HEK293 (cell line): ENCODE measurements around the gene POC5.

Source experiments
- CTCF ChIA-PET: fragments of 350-600 bp; formaldehyde crosslinking; extraction: SDS; loops from one replicate; lab custom pipeline; 2021; ENCODE audit warnings: antibody characterized with exemption; lab: Yijun Ruan, JAX
- POLR2A ChIA-PET: fragments of 300-600 bp; formaldehyde crosslinking; extraction: SDS; loops from one replicate; lab custom pipeline; 2020; ENCODE audit warnings: antibody characterized with exemption, inconsistent platforms; lab: Yijun Ruan, JAX
- H3K27ac ChIP-seq: fragments of 200-500 bp; sonication (Bioruptor generic); 2 replicates; pipeline ENCODE4 v1.5.1; 2014; ENCODE audit warnings: low read depth, low read length, control low read depth, inconsistent platforms; ENCODE audit errors: extremely low read depth
- H3K36me3 ChIP-seq, 2 experiments: fragments of 200-500 bp in 1 of 2; sonication (Bioruptor generic) in 1 of 2; 1 replicate in 1 of 2; 2 replicates in 1 of 2; pipeline ENCODE4 v1.5.1; 2014 to 2017; ENCODE audit warnings: inconsistent platforms in 2 of 2, low read length in 2 of 2; ENCODE audit not compliant: control insufficient read depth in 2 of 2, insufficient read depth in 1 of 2
- H3K4me1 ChIP-seq: fragments of 200-500 bp; sonication (Bioruptor generic); 2 replicates; pipeline ENCODE4 v1.5.1; 2014; ENCODE audit warnings: mild to moderate bottlenecking, low read length, inconsistent platforms; ENCODE audit not compliant: control insufficient read depth, insufficient read depth
- H3K4me3 ChIP-seq: 2 replicates; pipeline ENCODE4 v1.5.1; 2011; ENCODE audit warnings: low read depth, mild to moderate bottlenecking, control low read depth, low read length, moderate library complexity
- H3K9me3 ChIP-seq: fragments of 200-500 bp; sonication (Bioruptor generic); 2 replicates; pipeline ENCODE4 v1.5.1; 2014; ENCODE audit warnings: low read depth, low read length, inconsistent platforms; ENCODE audit not compliant: control insufficient read depth, insufficient read depth
- KLF10 ChIP-seq: fragments of 450-650 bp; IDR thresholded peaks from 2 replicates; pipeline ENCODE4 v1.5.1; 2018; ENCODE audit warnings: missing biosample characterization, mild to moderate bottlenecking, missing genetic modification characterization
- KLF9 ChIP-seq: fragments of 450-650 bp; formaldehyde crosslinking; IDR thresholded peaks from 2 replicates; pipeline ENCODE4 v1.5.1; 2016; ENCODE audit warnings: missing biosample characterization, missing genetic modification characterization, low read depth
- YY2 ChIP-seq: fragments of 450-650 bp; formaldehyde crosslinking; IDR thresholded peaks from 2 replicates; pipeline ENCODE4 v1.5.1; 2016; ENCODE audit warnings: missing biosample characterization, missing genetic modification characterization
- ZBTB21 ChIP-seq: fragments of 450-650 bp; formaldehyde crosslinking; IDR thresholded peaks from 2 replicates; pipeline ENCODE4 v1.5.1; 2017; ENCODE audit warnings: missing biosample characterization, missing genetic modification characterization
- ZBTB7A ChIP-seq: fragments of 450-650 bp; formaldehyde crosslinking; IDR thresholded peaks from 2 replicates; pipeline ENCODE4 v1.5.1; 2016; ENCODE audit warnings: low read depth, missing biosample characterization, missing genetic modification characterization
- ZFP37 ChIP-seq: fragments of 450-650 bp; formaldehyde crosslinking; IDR thresholded peaks from 2 replicates; pipeline ENCODE4 v1.5.1; 2016; ENCODE audit warnings: missing biosample characterization, missing genetic modification characterization
- ZIC2 ChIP-seq: fragments of 450-650 bp; formaldehyde crosslinking; IDR thresholded peaks from 2 replicates; pipeline ENCODE4 v1.5.1; 2016; ENCODE audit warnings: missing biosample characterization, missing genetic modification characterization
- ZNF155 ChIP-seq: fragments of 450-650 bp; formaldehyde crosslinking; IDR thresholded peaks from 2 replicates; pipeline ENCODE4 v1.5.1; 2016; ENCODE audit warnings: missing biosample characterization, missing genetic modification characterization
- ZNF157 ChIP-seq: fragments of 450-650 bp; formaldehyde crosslinking; IDR thresholded peaks from 2 replicates; pipeline ENCODE4 v1.5.1; 2016; ENCODE audit warnings: missing biosample characterization, missing genetic modification characterization
- ZNF184 ChIP-seq: fragments of 450-650 bp; IDR thresholded peaks from 2 replicates; pipeline ENCODE4 v1.5.1; 2018; ENCODE audit warnings: missing biosample characterization, mild to moderate bottlenecking, missing genetic modification characterization
- ZNF239 ChIP-seq: fragments of 450-650 bp; formaldehyde crosslinking; IDR thresholded peaks from 2 replicates; pipeline ENCODE4 v1.5.1; 2016; ENCODE audit warnings: missing biosample characterization, missing genetic modification characterization
- ZNF514 ChIP-seq: fragments of 450-650 bp; formaldehyde crosslinking; IDR thresholded peaks from 2 replicates; pipeline ENCODE4 v1.5.1; 2016; ENCODE audit warnings: missing biosample characterization, missing genetic modification characterization
- ZNF571 ChIP-seq: fragments of 450-650 bp; formaldehyde crosslinking; IDR thresholded peaks from 2 replicates; pipeline ENCODE4 v1.5.0; 2017; ENCODE audit warnings: missing biosample characterization, missing genetic modification characterization
- ZNF596 ChIP-seq: fragments of 450-650 bp; IDR thresholded peaks from 2 replicates; pipeline ENCODE4 v1.5.0; 2018; ENCODE audit warnings: missing biosample characterization, mild to moderate bottlenecking, missing genetic modification characterization, moderate library complexity
- ZNF629 ChIP-seq: fragments of 450-650 bp; formaldehyde crosslinking; IDR thresholded peaks from 2 replicates; pipeline ENCODE4 v1.5.1; 2017; ENCODE audit warnings: missing biosample characterization, missing genetic modification characterization
- TF ChIP-seq, protein P1 (sequence below): fragments of 450-650 bp; formaldehyde crosslinking; IDR thresholded peaks from 2 replicates; pipeline ENCODE4 v1.5.1; 2016; ENCODE audit warnings: missing biosample characterization, missing genetic modification characterization
- TF ChIP-seq, protein P2 (sequence below): fragments of 450-650 bp; formaldehyde crosslinking; IDR thresholded peaks from 2 replicates; pipeline ENCODE4 v1.5.1; 2016; ENCODE audit warnings: missing biosample characterization, missing genetic modification characterization
- TF ChIP-seq, protein P3 (sequence below): fragments of 450-650 bp; formaldehyde crosslinking; IDR thresholded peaks from 2 replicates; pipeline ENCODE4 v1.5.1; 2016; ENCODE audit warnings: missing biosample characterization, missing genetic modification characterization
- TF ChIP-seq, protein P4 (sequence below): fragments of 450-650 bp; formaldehyde crosslinking; IDR thresholded peaks from 2 replicates; pipeline ENCODE4 v1.5.1; 2017; ENCODE audit warnings: missing biosample characterization, mild to moderate bottlenecking, missing genetic modification characterization, moderate library complexity
- TF ChIP-seq, protein P5 (sequence below): fragments of 450-650 bp; formaldehyde crosslinking; IDR thresholded peaks from 2 replicates; pipeline ENCODE4 v1.5.1; 2017; ENCODE audit warnings: missing biosample characterization, missing genetic modification characterization
- TF ChIP-seq, protein P6 (sequence below): fragments of 450-650 bp; formaldehyde crosslinking; IDR thresholded peaks from 2 replicates; pipeline ENCODE4 v1.5.1; 2016; ENCODE audit warnings: missing biosample characterization, missing genetic modification characterization, low read depth
- TF ChIP-seq, protein P7 (sequence below): sonication (generic); formaldehyde crosslinking; IDR thresholded peaks from 2 replicates; pipeline ENCODE4 v1.8.1; 2022; ENCODE audit warnings: mild to moderate bottlenecking, moderate library complexity, missing genetic modification reagents

Gene POC5

DNA sequence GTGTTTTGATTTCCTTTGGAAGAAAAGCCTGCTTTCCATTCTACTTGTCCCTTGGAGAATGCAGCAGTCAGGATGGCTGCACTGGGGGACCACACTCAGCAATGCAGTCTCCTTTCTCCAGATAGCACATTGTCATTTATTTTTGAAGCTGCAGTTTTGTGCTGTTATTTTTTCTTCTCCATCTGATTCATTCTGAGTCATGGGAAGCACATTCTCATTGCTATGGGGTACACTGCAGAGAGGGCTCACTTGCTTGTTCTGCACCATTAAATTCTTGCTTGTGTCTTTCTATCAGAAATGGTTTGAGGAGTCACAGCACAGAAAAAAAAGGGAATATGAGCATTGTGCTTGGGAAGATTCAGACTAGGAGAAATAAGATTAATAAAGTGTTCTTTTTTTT lies 39.7 kb upstream of the POC5 start (continued):
- TF ChIP-seq, protein P1, sequence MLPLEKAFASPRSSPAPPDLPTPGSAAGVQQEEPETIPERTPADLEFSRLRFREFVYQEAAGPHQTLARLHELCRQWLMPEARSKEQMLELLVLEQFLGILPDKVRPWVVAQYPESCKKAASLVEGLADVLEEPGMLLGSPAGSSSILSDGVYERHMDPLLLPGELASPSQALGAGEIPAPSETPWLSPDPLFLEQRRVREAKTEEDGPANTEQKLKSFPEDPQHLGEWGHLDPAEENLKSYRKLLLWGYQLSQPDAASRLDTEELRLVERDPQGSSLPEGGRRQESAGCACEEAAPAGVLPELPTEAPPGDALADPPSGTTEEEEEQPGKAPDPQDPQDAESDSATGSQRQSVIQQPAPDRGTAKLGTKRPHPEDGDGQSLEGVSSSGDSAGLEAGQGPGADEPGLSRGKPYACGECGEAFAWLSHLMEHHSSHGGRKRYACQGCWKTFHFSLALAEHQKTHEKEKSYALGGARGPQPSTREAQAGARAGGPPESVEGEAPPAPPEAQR (tag by site-specific recombination) = no peak
- TF ChIP-seq, protein P2, sequence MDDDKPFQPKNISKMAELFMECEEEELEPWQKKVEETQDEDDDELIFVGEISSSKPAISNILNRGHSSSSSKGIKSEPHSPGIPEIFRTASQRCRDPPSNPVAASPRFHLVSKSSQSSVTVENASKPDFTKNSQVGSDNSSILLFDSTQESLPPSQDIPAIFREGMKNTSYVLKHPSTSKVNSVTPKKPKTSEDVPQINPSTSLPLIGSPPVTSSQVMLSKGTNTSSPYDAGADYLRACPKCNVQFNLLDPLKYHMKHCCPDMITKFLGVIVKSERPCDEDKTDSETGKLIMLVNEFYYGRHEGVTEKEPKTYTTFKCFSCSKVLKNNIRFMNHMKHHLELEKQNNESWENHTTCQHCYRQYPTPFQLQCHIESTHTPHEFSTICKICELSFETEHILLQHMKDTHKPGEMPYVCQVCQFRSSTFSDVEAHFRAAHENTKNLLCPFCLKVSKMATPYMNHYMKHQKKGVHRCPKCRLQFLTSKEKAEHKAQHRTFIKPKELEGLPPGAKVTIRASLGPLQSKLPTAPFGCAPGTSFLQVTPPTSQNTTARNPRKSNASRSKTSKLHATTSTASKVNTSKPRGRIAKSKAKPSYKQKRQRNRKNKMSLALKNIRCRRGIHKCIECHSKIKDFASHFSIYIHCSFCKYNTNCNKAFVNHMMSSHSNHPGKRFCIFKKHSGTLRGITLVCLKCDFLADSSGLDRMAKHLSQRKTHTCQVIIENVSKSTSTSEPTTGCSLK (tag by site-specific recombination) = no peak
- no peak for TF ChIP-seq ZIC2 (tag by site-specific recombination)
- TF ChIP-seq KLF9 = no peak
- TF ChIP-seq ZNF596 (tag by site-specific recombination) = no peak

DNA sequence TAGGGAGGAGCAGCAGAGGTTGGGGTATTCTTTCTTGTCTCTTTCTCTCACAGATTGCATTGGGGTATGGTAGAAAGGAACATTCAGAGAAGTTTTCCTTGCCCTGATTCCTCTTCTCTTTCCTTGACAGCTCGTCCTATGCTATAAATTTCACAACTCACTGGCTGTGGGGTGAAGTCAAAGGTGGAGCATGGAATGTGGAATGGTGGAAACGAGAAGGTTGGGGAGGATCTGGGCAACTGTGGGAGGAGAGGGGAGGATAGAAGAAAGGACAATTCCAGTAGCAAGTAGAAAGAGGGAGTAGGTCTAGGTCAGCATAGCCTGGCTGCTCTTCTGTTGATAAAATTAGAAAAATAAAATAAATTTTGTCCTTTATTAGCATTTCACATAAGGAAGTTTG lies 39.0 kb upstream of the POC5 start:
- Histone ChIP-seq H3K4me1 (no peaks in the 10 kb centered on the region), H3K9me3 (no peaks in the 10 kb centered on the region), H3K27ac (no peak overlapping the region), H3K4me3 (no peak overlapping the region), H3K36me3 (no peaks in the 10 kb centered on the region)
- TF ChIP-seq ZNF155 (tag by site-specific recombination) (no peak), YY2 (tag by site-specific recombination) (no peak), ZNF571 (tag by site-specific recombination) (no peak), ZNF184 (tag by site-specific recombination) (no peak), ZNF157 (tag by site-specific recombination) (no peak), ZNF239 (tag by site-specific recombination) (no peak), ZBTB7A (no peak), ZBTB21 (no peak), ZNF514 (tag by site-specific recombination) (no peak), ZFP37 (no peak), ZNF629 (tag by site-specific recombination) (no peak), KLF10 (tag by site-specific recombination) (no peak)
- TF ChIP-seq, protein P3, sequence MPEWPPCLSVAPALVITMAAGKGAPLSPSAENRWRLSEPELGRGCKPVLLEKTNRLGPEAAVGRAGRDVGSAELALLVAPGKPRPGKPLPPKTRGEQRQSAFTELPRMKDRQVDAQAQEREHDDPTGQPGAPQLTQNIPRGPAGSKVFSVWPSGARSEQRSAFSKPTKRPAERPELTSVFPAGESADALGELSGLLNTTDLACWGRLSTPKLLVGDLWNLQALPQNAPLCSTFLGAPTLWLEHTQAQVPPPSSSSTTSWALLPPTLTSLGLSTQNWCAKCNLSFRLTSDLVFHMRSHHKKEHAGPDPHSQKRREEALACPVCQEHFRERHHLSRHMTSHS (tag by site-specific recombination) = no peak
- TF ChIP-seq, protein P4, sequence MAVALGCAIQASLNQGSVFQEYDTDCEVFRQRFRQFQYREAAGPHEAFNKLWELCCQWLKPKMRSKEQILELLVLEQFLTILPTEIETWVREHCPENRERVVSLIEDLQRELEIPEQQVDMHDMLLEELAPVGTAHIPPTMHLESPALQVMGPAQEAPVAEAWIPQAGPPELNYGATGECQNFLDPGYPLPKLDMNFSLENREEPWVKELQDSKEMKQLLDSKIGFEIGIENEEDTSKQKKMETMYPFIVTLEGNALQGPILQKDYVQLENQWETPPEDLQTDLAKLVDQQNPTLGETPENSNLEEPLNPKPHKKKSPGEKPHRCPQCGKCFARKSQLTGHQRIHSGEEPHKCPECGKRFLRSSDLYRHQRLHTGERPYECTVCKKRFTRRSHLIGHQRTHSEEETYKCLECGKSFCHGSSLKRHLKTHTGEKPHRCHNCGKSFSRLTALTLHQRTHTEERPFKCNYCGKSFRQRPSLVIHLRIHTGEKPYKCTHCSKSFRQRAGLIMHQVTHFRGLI = no peak
- TF ChIP-seq, protein P5, sequence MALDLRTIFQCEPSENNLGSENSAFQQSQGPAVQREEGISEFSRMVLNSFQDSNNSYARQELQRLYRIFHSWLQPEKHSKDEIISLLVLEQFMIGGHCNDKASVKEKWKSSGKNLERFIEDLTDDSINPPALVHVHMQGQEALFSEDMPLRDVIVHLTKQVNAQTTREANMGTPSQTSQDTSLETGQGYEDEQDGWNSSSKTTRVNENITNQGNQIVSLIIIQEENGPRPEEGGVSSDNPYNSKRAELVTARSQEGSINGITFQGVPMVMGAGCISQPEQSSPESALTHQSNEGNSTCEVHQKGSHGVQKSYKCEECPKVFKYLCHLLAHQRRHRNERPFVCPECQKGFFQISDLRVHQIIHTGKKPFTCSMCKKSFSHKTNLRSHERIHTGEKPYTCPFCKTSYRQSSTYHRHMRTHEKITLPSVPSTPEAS = no peak
- TF ChIP-seq, protein P6, sequence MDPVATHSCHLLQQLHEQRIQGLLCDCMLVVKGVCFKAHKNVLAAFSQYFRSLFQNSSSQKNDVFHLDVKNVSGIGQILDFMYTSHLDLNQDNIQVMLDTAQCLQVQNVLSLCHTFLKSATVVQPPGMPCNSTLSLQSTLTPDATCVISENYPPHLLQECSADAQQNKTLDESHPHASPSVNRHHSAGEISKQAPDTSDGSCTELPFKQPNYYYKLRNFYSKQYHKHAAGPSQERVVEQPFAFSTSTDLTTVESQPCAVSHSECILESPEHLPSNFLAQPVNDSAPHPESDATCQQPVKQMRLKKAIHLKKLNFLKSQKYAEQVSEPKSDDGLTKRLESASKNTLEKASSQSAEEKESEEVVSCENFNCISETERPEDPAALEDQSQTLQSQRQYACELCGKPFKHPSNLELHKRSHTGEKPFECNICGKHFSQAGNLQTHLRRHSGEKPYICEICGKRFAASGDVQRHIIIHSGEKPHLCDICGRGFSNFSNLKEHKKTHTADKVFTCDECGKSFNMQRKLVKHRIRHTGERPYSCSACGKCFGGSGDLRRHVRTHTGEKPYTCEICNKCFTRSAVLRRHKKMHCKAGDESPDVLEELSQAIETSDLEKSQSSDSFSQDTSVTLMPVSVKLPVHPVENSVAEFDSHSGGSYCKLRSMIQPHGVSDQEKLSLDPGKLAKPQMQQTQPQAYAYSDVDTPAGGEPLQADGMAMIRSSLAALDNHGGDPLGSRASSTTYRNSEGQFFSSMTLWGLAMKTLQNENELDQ (tag by site-specific recombination) = no peak
- TF ChIP-seq, protein P7, sequence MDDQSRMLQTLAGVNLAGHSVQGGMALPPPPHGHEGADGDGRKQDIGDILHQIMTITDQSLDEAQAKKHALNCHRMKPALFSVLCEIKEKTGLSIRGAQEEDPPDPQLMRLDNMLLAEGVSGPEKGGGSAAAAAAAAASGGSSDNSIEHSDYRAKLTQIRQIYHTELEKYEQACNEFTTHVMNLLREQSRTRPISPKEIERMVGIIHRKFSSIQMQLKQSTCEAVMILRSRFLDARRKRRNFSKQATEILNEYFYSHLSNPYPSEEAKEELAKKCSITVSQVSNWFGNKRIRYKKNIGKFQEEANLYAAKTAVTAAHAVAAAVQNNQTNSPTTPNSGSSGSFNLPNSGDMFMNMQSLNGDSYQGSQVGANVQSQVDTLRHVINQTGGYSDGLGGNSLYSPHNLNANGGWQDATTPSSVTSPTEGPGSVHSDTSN (CRISPR knock-in tag) = no peak
- ChIA-PET POLR2A (no interaction called here), CTCF (no interaction called here)
